GM12801 (cell line): Measurements from ENCODE around the gene CRYL1.

ENCODE experiments used
- TF ChIP-seq, protein P1 (sequence below): IDR thresholded peaks from one replicate; pipeline ENCODE4 v1.5.1; 2011; ENCODE audit warnings: control low read depth; ENCODE audit not compliant: insufficient read length; ENCODE audit errors: extremely low read depth

CRYL1 gene

DNA sequence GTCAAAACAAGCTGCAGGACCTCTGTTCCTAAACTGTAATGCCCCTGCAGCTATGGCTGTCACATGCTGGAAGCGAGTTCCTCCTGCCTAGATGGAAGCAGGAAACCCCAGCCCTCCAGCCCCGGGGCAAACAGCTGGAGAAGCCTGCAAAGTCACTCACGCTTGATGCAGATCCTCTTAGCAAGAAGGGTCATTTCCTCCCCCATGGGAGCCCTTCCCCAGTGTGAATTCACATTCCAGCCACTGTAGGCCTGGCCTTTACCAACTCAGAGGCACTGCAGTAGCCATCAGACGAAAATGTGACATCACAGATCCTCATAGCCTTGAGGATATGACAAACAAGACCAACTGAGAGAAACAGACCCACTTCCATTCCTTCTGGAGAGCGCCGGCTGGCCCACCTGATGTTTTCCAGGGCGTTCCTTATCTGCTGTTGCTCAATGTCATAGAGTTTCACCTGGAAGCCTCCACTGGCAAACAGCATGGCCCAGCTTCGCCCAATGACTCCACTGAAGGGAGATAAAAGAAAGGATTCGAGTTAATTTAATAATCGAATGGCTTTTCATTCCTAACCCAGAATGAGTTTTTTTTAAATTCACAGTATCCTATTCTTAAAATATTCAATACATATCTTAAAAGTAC lies 13.5 kb downstream of the CRYL1 start:
- TF ChIP-seq, protein P1, sequence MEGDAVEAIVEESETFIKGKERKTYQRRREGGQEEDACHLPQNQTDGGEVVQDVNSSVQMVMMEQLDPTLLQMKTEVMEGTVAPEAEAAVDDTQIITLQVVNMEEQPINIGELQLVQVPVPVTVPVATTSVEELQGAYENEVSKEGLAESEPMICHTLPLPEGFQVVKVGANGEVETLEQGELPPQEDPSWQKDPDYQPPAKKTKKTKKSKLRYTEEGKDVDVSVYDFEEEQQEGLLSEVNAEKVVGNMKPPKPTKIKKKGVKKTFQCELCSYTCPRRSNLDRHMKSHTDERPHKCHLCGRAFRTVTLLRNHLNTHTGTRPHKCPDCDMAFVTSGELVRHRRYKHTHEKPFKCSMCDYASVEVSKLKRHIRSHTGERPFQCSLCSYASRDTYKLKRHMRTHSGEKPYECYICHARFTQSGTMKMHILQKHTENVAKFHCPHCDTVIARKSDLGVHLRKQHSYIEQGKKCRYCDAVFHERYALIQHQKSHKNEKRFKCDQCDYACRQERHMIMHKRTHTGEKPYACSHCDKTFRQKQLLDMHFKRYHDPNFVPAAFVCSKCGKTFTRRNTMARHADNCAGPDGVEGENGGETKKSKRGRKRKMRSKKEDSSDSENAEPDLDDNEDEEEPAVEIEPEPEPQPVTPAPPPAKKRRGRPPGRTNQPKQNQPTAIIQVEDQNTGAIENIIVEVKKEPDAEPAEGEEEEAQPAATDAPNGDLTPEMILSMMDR: no peak

DNA sequence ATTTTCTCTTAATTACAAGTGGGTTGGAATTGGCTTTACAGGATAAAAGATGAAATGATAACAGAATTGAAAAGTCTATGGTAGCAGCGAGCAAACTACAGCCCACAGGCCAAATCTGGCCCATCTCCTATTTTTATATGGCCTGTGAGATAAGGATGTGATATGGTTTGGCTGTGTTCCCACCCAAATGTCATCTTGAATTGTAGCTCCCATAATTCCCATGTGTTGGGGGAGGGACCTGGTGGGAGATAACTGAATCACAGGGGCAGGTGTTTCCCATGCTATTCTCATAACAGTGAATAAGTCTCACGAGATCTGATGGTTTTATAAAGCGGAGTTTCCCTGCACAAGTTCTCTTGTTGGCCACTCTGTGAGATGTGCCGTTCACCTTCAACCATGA lies 19.0 kb downstream of the CRYL1 start:
- TF ChIP-seq, protein P1: no peak

DNA sequence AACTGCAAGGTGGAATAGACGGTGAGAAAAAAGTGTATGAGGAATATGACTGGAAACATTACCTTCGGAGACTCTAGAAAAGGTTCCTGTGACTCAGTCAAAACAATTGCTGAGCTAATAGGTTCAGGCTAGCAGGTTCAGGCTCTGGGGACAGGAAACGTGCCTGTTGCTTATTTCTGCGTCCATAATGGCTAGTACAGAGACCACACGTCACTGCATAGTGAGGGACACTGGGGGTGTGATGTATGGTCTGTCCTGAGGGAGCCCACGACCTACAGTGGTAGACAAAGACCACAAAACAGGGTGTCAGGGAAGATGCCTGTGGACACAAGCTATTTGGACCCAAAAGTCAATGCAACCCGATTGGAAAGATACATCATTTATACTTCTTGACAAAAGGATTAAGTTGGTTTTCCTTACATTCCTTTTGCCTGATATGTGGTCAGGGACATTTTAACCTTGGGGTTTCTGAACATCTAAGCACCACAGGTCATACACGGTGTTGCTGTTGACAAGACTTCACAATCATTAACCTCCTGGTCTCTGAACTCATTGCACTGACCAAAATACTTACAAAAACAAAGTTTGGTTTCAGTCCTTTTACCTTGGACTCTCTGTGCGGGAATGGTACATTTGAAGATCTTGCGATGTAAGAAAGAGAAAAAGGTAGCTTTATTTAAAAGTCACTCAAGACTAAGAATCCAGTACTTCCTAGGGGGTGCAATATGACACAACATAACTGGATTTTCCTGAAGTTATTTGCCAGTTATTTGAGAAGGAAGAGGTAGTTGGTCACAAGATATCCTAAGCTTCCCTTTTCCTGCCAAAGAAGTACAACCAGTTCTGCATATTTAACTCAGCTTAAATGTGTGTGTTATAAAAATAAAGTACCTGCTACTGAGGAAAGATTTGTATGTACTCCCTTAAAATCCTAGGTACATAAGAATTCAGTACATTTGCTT lies 20.0 kb downstream of the CRYL1 start:
- TF ChIP-seq, protein P1: no peak

DNA sequence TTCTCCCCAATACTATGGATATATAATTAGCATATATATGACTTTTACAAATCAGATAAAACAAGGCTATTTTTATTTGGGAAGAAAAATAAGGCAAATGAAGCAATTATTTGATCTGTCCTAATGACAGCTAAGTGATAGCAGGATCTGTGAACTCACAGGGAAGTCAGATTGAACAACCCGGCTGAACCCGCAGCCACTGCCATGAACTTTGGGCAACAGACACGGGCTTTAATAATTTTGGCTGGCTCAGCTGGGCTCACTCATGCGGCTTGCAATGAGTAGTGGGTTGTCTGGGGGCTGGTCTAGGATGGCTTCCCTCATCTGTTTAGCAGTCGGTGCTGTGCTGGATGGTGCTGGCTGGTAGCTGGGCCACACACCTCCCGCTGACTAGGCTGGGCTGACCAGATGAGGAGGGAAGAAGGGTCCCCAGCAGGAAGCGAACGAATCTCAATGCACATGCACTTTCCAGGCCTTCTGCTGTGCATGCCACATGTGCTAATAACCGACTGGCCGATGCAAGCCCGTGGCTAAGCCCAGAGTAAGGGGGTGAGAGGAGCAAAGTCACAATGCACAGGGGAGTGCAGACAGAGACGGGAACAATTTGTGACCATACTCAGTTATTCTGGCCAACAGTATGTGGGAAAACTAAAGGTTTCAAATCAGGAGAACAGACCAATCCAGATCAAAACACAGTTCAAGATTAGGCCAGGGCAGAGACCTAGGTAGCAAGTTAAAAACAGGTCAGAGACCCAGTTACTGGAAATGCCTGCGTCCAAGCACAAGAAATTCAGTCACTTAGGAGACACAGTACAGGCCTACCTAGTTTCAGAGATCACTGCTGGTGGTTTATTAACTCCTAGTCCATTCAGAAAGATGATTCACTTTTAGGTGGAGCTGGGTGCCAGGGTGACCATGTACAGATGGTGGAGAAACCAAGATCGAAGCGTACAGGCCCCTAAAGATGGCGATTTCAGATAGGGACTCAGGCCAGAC lies 22.3 kb downstream of the CRYL1 start:
- TF ChIP-seq, protein P1: no peak

DNA sequence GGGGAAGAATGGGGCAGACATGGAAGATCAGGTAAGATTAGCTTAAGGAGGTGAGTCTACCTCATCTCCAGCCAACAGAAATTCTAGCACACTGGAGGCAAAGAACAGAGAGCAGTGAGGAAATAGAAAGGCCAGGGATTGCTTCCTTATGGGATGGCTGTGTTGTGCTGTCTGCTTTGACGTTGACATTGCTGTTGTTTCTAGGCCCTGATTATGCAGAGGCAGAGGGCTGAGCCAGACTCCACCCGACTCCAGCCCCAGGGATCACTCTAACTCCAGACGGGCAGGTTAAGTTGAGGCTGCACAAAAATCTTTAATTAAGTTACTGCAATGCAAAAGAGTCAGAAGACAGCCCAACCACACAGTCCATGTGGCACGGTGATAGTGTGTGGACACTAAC lies 24.1 kb downstream of the CRYL1 start:
- TF ChIP-seq, protein P1: no peak

DNA sequence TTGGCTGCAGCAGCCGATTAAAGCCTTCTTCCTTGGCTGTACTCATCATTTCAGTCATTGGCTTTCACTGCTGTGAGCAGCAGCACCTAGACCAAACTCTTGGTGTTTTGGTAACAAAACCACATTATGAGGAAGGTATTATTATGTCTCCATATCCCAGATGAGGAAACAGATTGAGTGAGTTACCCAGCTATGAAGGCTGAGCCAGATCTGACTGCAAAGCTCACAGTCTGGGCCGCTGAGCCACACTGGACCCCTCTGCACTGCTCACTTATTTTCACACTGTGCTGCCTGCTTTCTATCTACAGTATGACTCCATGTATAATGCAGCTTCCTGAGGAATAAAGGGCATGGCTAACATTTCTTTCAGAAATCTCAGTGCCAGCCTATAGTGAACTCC lies 24.5 kb downstream of the CRYL1 start:
- TF ChIP-seq, protein P1: no peak
